Liver (tissue), 9 donors: Measurements from ENCODE around the gene M1AP. TPM values are rescaled to one million over a fixed set of nuclear protein-coding genes. Genes with fewer than 3 reads are reported as not detected.

Source experiments
- DNase-seq: peaks from one replicate; pipeline ENCODE4 v3.0.0-alpha.2; 2017; ENCODE audit warnings: low spot score
- H3K27ac ChIP-seq, 2 donors: one replicate each; pipeline ENCODE4 v1.7.0; 2013; ENCODE audit warnings: inconsistent platforms in 2 of 2, low read length in 2 of 2, control low read depth in 1 of 2, low read depth in 1 of 2, mild to moderate bottlenecking in 1 of 2
- H3K27me3 ChIP-seq, 4 donors: one replicate each; pipeline versions ENCODE4 v1.6.1 to v1.7.0; 2013; ENCODE audit warnings: low read length in 3 of 4, inconsistent platforms in 1 of 4, mild to moderate bottlenecking in 1 of 4, moderate library complexity in 1 of 4; ENCODE audit not compliant: control insufficient read depth in 4 of 4, insufficient read depth in 4 of 4
- H3K36me3 ChIP-seq, 4 donors: one replicate each; pipeline versions ENCODE4 v1.6.1 to v1.7.0; 2013; ENCODE audit warnings: low read length in 3 of 4, mild to moderate bottlenecking in 3 of 4, low read depth in 1 of 4, moderate library complexity in 1 of 4; ENCODE audit not compliant: control insufficient read depth in 4 of 4, insufficient read depth in 3 of 4
- H3K4me1 ChIP-seq, 4 donors: one replicate each; pipeline versions ENCODE4 v1.6.1 to v1.7.0; 2013; ENCODE audit warnings: low read length in 3 of 4, mild to moderate bottlenecking in 3 of 4, moderate library complexity in 1 of 4; ENCODE audit not compliant: control insufficient read depth in 4 of 4, insufficient read depth in 4 of 4
- H3K4me3 ChIP-seq, 3 donors: one replicate each; pipeline versions ENCODE4 v1.6.1 to v1.7.0; 2013; ENCODE audit warnings: low read length in 3 of 3, control low read depth in 1 of 3, low read depth in 1 of 3, mild to moderate bottlenecking in 1 of 3
- H3K9ac ChIP-seq, 2 donors: one replicate each; pipeline ENCODE4 v1.7.0; 2013; ENCODE audit warnings: low read length in 2 of 2, mild to moderate bottlenecking in 2 of 2, moderate library complexity in 2 of 2, control low read depth in 1 of 2, low read depth in 1 of 2
- H3K9me3 ChIP-seq, 4 donors: one replicate each; pipeline versions ENCODE4 v1.6.1 to v1.7.0; 2013; ENCODE audit warnings: low read length in 3 of 4; ENCODE audit not compliant: control insufficient read depth in 4 of 4
- EGR1 ChIP-seq, 2 donors: IDR thresholded peaks; 2 replicates each; pipeline ENCODE4 v1.6.1; 2016 to 2018; ENCODE audit warnings: antibody characterized with exemption in 2 of 2, low read depth in 2 of 2
- FOXA1 ChIP-seq: IDR thresholded peaks from 2 replicates; pipeline ENCODE4 v1.6.1; 2016; ENCODE audit warnings: antibody characterized with exemption
- FOXA2 ChIP-seq: IDR thresholded peaks from 2 replicates; pipeline ENCODE4 v1.6.1; 2016; ENCODE audit warnings: antibody characterized with exemption
- GABPA ChIP-seq, 2 donors: IDR thresholded peaks in 1 of 2; conservative IDR thresholded peaks in 1 of 2; 2 replicates each; pipeline ENCODE4 v1.6.1; 2016; ENCODE audit warnings: antibody characterized with exemption in 2 of 2, mild to moderate bottlenecking in 1 of 2, moderate library complexity in 1 of 2
- HNF4A ChIP-seq, 2 donors: conservative IDR thresholded peaks; 2 replicates each; pipeline ENCODE4 v1.6.1; 2016; ENCODE audit warnings: antibody characterized with exemption in 2 of 2, mild to moderate bottlenecking in 2 of 2
- HNF4G ChIP-seq: IDR thresholded peaks from 2 replicates; pipeline ENCODE4 v1.6.1; 2016; ENCODE audit warnings: antibody characterized with exemption
- JUND ChIP-seq, 2 donors: IDR thresholded peaks; 2 replicates each; pipeline ENCODE4 v1.6.1; 2016; ENCODE audit warnings: antibody characterized with exemption in 2 of 2
- MAX ChIP-seq: IDR thresholded peaks from 2 replicates; pipeline ENCODE4 v1.6.1; 2016; ENCODE audit warnings: antibody characterized with exemption
- NR2F2 ChIP-seq: IDR thresholded peaks from 2 replicates; pipeline ENCODE4 v1.6.1; 2016; ENCODE audit warnings: antibody characterized with exemption
- RAD21 ChIP-seq, 2 donors: IDR thresholded peaks; 2 replicates each; pipeline ENCODE4 v1.6.1; 2016; ENCODE audit warnings: antibody characterized with exemption in 2 of 2, mild to moderate bottlenecking in 2 of 2
- RXRA ChIP-seq, 2 donors: IDR thresholded peaks; 2 replicates each; pipeline ENCODE4 v1.6.1; 2017 to 2018; ENCODE audit warnings: antibody characterized with exemption in 2 of 2, mild to moderate bottlenecking in 1 of 2
- SP1 ChIP-seq: IDR thresholded peaks from 2 replicates; pipeline ENCODE4 v1.6.1; 2018; ENCODE audit warnings: antibody characterized with exemption, mild to moderate bottlenecking
- TAF1 ChIP-seq: conservative IDR thresholded peaks from 2 replicates; pipeline ENCODE4 v1.6.1; 2016; ENCODE audit warnings: antibody characterized with exemption, mild to moderate bottlenecking
- YY1 ChIP-seq: IDR thresholded peaks from 2 replicates; pipeline ENCODE4 v1.6.1; 2016; ENCODE audit warnings: antibody characterized with exemption, mild to moderate bottlenecking
- WGBS: extraction: QIAGEN DNeasy Blood & Tissue Kit; methylation state at CpG from one replicate; pipeline ENCODE4 v1.1.7; 2013; 5-methylcytosine and 5-hydroxymethylcytosine counted together
- polyA plus RNA-seq, 2 donors: library from polyadenylated mRNA; stranded (reverse) in 1 of 2; unstranded in 1 of 2; fragments of 200-250 nt in 1 of 2; fragments of >200 nt in 1 of 2; fragmentation: Nextera tagmentation in 1 of 2; extraction: Ambion mirVana in 1 of 2; gene quantifications; one replicate each; pipeline versions ENCODE4 v1.2.1 to v1.2.3, GENCODE V29; 2013 to 2015
- total RNA-seq, 2 donors: library from RNA; depleted of rRNA; stranded (reverse); fragments of >200 nt; gene quantifications; one replicate each; pipeline ENCODE4 v1.2.3, GENCODE V29; 2014
- TF ChIP-seq, protein P1 (sequence below): fragments of 150-350 bp; IDR thresholded peaks from 2 replicates; pipeline ENCODE4 v1.5.1; 2017; ENCODE audit warnings: improper control_type of control experiment, low read depth, low read length; ENCODE audit not compliant: missing input control
- TF ChIP-seq, protein P2 (sequence below): IDR thresholded peaks from 2 replicates; pipeline ENCODE4 v1.6.1; 2016; ENCODE audit warnings: antibody characterized with exemption, mild to moderate bottlenecking
- TF ChIP-seq, protein P3 (sequence below): IDR thresholded peaks from 2 replicates; pipeline ENCODE4 v1.6.1; 2016; ENCODE audit warnings: antibody characterized with exemption
- donor health status: healthy.
- donor health status: healthy.
- donor health status: healthy.
- donor health status: healthy.
- donor health status: healthy.

The M1AP gene
- total and polyA plus RNA-seq, 4 donors, result under 0.01 to 0.38 (median 0.08) TPM

DNA sequence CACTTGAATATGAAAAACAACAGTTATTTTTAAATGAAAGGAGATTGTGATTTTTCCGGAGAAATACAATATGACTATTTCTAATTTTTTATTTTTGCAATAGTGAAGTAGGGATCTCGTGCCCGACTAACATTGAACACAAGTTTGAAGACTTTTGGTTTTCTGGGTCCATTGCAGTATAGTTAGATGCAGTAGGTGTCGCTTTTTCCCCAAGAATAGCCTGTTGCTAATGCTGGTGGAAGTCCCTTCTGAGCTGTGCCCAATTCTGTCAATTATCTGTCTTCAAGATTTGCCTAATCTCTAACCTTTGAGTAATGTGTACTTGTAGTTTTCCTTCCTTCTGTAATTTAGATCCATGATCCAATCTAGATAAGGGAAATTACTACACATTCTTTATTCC, 42.4 kb upstream of the M1AP start:
- TF ChIP-seq YY1, result no peak
- no peak for TF ChIP-seq HNF4G
- TF ChIP-seq TAF1, result no peak
- TF ChIP-seq JUND (IDR thresholded peaks at IDR 0.05), result no peak
- no peak for TF ChIP-seq FOXA1
- no peak for TF ChIP-seq HNF4A (conservative IDR thresholded peaks at IDR 0.05)
- TF ChIP-seq MAX, result no peak
- TF ChIP-seq RAD21 (IDR thresholded peaks at IDR 0.05), result peak; percentile 89 to 92
- no peak for TF ChIP-seq SP1
- TF ChIP-seq RXRA (IDR thresholded peaks at IDR 0.05), result no peak
- no peak for TF ChIP-seq NR2F2
- TF ChIP-seq, protein P1, sequence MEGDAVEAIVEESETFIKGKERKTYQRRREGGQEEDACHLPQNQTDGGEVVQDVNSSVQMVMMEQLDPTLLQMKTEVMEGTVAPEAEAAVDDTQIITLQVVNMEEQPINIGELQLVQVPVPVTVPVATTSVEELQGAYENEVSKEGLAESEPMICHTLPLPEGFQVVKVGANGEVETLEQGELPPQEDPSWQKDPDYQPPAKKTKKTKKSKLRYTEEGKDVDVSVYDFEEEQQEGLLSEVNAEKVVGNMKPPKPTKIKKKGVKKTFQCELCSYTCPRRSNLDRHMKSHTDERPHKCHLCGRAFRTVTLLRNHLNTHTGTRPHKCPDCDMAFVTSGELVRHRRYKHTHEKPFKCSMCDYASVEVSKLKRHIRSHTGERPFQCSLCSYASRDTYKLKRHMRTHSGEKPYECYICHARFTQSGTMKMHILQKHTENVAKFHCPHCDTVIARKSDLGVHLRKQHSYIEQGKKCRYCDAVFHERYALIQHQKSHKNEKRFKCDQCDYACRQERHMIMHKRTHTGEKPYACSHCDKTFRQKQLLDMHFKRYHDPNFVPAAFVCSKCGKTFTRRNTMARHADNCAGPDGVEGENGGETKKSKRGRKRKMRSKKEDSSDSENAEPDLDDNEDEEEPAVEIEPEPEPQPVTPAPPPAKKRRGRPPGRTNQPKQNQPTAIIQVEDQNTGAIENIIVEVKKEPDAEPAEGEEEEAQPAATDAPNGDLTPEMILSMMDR, result peak; percentile 76
- TF ChIP-seq EGR1 (IDR thresholded peaks at IDR 0.05; ENCODE audit: low read depth in 2 of 2), result no peak
- H3K9ac ChIP-seq, result no peak overlapping the region
- 4% methylated on average over 4 of the region's 4 CpGs for WGBS
- H3K9me3 ChIP-seq, result no peaks in the 10 kb centered on the region
- DNase-seq, result no peak
- H3K27me3 ChIP-seq, result peaks cover 0 to 8% (median 0%) of the 10 kb centered on the region in 4 donors
- no peak overlapping the region for H3K4me3 ChIP-seq
- no peak overlapping the region for H3K27ac ChIP-seq
- no peaks in the 10 kb centered on the region for H3K36me3 ChIP-seq
- no peaks in the 10 kb centered on the region for H3K4me1 ChIP-seq

DNA sequence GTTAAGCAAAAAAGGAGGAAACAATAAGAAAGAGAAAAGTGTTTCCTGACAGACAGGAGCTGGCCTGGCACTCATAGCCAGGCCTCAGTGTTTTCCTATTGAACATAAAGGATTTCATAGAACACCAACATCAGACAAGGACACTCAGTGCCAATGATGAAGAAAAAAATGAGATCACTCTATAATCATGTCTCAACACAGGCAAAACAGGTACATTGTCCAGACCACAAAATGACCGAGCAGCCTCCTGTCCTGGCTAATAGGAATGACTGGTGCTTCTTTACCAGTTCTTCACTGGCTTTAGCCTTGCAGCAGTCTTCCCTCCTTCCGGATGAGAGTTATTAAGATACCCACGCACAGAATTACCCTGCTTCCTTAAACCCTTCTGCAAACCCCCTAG, 41.5 kb upstream of the M1AP start:
- WGBS, result 72% methylated on average over 3 of the region's 3 CpGs
- H3K4me3 ChIP-seq, result no peak overlapping the region
- DNase-seq, result no peak
- H3K9ac ChIP-seq, result no peak overlapping the region
- no peaks in the 10 kb centered on the region for H3K4me1 ChIP-seq
- TF ChIP-seq HNF4G (no peak), HNF4A (conservative IDR thresholded peaks at IDR 0.05) (no peak)
- no peak overlapping the region for H3K27ac ChIP-seq
- peaks cover 0 to 8% (median 0%) of the 10 kb centered on the region in 4 donors for H3K27me3 ChIP-seq
- no peaks in the 10 kb centered on the region for H3K36me3 ChIP-seq
- H3K9me3 ChIP-seq, result no peaks in the 10 kb centered on the region

DNA sequence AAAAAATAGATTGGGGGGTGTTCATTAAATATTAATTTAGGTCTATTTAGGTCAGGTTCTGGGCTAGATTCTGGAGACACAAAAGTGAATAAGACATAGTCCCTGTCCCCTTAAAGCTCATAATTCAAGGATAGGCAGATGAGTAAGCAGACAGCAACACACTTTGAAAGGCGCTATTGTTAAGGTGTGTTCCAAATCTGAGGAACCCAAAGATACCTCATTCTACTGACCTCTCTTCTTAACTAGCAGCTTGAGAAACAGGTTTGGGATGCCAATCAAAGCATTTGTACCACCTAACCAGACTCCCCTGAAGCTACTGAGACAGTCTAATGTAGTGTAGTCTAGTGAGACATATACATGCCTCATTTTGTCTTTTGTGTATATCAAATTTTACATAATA, 40.8 kb upstream of the M1AP start:
- 94% methylated on average over 1 of the region's 1 CpG for WGBS
- no peaks in the 10 kb centered on the region for H3K9me3 ChIP-seq
- H3K4me1 ChIP-seq, result no peaks in the 10 kb centered on the region
- no peak overlapping the region for H3K27ac ChIP-seq
- no peak overlapping the region for H3K9ac ChIP-seq
- H3K36me3 ChIP-seq, result no peaks in the 10 kb centered on the region
- peaks cover 0 to 8% (median 0%) of the 10 kb centered on the region in 4 donors for H3K27me3 ChIP-seq
- no peak overlapping the region for H3K4me3 ChIP-seq
- DNase-seq, result no peak
- no peak for TF ChIP-seq RXRA (IDR thresholded peaks at IDR 0.05)
- no peak for TF ChIP-seq RAD21 (IDR thresholded peaks at IDR 0.05)
- TF ChIP-seq, protein P1, result no peak
- TF ChIP-seq NR2F2, result no peak
- no peak for TF ChIP-seq SP1
- TF ChIP-seq EGR1 (IDR thresholded peaks at IDR 0.05; ENCODE audit: low read depth in 2 of 2), result no peak
- no peak for TF ChIP-seq FOXA2
- TF ChIP-seq HNF4A (conservative IDR thresholded peaks at IDR 0.05), result no peak
- no peak for TF ChIP-seq HNF4G
- TF ChIP-seq MAX, result no peak
- TF ChIP-seq, protein P2, sequence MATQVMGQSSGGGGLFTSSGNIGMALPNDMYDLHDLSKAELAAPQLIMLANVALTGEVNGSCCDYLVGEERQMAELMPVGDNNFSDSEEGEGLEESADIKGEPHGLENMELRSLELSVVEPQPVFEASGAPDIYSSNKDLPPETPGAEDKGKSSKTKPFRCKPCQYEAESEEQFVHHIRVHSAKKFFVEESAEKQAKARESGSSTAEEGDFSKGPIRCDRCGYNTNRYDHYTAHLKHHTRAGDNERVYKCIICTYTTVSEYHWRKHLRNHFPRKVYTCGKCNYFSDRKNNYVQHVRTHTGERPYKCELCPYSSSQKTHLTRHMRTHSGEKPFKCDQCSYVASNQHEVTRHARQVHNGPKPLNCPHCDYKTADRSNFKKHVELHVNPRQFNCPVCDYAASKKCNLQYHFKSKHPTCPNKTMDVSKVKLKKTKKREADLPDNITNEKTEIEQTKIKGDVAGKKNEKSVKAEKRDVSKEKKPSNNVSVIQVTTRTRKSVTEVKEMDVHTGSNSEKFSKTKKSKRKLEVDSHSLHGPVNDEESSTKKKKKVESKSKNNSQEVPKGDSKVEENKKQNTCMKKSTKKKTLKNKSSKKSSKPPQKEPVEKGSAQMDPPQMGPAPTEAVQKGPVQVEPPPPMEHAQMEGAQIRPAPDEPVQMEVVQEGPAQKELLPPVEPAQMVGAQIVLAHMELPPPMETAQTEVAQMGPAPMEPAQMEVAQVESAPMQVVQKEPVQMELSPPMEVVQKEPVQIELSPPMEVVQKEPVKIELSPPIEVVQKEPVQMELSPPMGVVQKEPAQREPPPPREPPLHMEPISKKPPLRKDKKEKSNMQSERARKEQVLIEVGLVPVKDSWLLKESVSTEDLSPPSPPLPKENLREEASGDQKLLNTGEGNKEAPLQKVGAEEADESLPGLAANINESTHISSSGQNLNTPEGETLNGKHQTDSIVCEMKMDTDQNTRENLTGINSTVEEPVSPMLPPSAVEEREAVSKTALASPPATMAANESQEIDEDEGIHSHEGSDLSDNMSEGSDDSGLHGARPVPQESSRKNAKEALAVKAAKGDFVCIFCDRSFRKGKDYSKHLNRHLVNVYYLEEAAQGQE, result no peak
- TF ChIP-seq TAF1, result no peak
- TF ChIP-seq, protein P3, sequence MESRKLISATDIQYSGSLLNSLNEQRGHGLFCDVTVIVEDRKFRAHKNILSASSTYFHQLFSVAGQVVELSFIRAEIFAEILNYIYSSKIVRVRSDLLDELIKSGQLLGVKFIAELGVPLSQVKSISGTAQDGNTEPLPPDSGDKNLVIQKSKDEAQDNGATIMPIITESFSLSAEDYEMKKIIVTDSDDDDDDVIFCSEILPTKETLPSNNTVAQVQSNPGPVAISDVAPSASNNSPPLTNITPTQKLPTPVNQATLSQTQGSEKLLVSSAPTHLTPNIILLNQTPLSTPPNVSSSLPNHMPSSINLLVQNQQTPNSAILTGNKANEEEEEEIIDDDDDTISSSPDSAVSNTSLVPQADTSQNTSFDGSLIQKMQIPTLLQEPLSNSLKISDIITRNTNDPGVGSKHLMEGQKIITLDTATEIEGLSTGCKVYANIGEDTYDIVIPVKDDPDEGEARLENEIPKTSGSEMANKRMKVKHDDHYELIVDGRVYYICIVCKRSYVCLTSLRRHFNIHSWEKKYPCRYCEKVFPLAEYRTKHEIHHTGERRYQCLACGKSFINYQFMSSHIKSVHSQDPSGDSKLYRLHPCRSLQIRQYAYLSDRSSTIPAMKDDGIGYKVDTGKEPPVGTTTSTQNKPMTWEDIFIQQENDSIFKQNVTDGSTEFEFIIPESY, result no peak
- no peak for TF ChIP-seq YY1
- no peak for TF ChIP-seq GABPA (IDR thresholded peaks at IDR 0.05 in 1 of 2, conservative IDR thresholded peaks at IDR 0.05 in 1 of 2)
- TF ChIP-seq JUND (IDR thresholded peaks at IDR 0.05), result no peak
- TF ChIP-seq FOXA1, result no peak
